GM19324 (cell line): Measurements from ENCODE around the gene CHPT1.
"Not testable (repeated sequence)": the region's sequence is repeated elsewhere in the genome, so short reads cannot be mapped to it uniquely, and the experiment has no call there.

Experiments
- ATAC-seq: cut with Tn5 transposase; IDR thresholded peaks from one replicate; pipeline ENCODE4 v1.9.1; 2021; ENCODE audit warnings: mild to moderate bottlenecking, moderate library complexity; ENCODE audit not compliant: unreplicated experiment, low FRiP score

The CHPT1 gene

DNA sequence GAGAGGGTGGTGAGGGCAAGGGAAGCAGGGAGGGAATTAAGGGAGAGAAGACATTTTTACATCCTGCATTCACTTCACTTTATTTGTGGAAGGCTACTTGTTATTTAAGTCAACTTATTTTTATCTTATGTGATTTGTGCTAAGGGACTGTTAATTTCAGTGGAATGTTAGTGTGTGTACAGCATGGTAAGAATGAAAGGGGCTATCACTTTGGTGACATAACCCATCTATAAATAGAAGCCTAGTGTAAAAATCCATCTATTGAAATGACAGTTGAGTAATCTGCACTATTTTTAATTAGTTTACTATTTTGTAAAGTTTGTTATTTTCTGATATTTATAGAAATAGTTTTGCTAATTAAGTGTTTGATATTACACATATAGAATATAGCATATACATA, 16.8 kb upstream of the CHPT1 start:
- no peak for ATAC-seq

- not testable (repeated sequence) for ATAC-seq
Measured at GRCh38 chr12:101681627-101682026, 15.8 kb upstream of the CHPT1 start.

- ATAC-seq = no peak
Measured at GRCh38 chr12:101685092-101685491, 12.3 kb upstream of the CHPT1 start.

DNA sequence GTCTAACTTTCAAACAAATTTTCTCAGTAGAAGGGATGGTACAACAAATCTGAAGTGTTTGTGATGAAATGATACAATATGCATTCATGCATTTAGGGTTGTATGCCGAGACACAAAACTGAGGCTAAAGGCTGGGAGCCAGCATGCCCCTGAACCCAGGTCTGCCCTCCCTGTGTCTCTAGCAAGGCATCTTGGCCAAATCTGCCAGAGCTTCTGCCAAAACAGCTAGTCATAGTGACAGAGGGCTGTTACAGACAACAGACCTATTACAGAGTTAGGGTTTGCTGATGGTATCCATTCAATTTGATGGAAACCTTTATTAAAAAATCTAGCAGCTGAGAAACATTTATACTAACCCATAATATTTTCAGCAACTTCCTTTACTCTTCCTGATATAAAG, 11.3 kb upstream of the CHPT1 start:
- ATAC-seq = no peak

DNA sequence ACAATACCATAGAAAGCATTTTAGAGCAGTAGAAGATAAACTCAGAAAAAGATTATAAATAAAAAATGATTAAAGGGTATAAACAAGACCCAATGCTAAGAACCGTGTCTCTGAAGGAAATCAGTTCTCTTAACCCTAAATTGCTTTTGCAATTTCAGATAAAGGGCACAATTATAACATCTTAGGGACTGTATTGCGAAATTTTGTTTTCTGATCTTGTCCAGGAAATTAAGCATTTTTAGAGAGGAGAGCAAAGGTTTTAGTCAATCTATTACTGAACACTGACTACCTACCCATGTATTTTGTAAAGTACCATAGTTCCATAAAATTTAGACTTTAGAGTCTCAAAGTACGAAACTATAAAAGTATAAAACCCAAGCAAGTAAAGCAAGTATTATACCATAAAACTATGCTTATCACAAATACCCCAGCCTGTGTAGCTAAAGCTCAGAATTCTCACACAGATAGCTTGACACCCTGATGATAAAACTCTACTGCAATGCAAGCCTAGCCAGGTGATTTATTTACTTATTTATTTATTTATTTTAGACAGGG, 6.8 kb upstream of the CHPT1 start:
- no peak for ATAC-seq

DNA sequence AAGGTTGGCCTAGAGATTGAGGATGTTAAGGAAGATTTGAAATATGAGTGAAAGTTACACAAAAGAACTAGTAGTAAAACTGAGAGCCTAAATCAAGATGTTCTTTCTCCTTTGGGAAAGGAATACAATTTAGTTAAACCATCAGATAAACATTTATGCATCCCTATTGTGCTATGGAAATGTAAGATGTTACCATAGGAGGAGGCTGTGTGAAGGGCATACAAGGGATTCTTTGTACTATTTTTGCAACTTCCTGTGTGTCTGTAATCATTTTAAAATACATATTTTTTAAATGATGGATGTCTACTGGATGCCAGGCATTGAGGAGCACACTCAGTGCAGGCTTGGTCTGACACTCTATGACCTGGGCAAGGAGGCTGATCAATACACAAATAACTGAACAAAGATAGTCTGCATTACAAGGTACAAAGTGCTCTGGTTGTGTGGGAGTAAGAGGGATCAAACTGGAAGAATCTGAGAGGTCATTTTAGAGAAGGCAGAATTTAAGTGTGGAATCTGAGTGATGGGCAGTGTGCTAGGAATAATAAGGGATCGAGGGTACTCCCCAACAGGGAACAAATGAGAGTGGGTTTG, 5.8 kb upstream of the CHPT1 start:
- no peak for ATAC-seq

DNA sequence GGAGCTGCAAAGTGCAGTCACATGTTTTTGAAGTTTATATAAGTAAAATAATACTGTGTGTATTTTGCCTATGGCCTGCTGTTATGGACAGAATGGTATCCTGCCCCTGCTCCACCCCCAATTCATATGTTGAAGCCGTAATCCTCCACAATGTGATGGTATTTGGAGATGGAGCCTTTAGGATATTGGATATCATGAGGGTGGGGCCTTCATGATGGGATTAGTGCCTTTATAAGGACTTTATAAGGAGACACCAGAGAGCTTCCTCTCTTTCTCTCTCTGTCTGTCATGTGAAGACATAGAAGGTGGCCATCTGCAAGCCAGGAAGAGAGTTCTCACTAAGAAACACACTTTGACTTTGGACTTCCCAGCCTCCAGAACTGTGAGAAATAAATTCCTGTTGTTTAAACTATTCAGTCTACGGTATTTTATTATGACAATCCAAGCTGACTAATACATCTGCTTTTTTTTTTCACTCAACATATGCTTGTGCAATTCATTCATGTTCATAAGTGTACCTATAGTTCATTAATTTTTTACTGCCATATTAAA, 3.1 kb upstream of the CHPT1 start:
- ATAC-seq = no peak

GRCh38 chr12:101694986-101695385, 2.5 kb upstream of the CHPT1 start:
- no peak for ATAC-seq

DNA sequence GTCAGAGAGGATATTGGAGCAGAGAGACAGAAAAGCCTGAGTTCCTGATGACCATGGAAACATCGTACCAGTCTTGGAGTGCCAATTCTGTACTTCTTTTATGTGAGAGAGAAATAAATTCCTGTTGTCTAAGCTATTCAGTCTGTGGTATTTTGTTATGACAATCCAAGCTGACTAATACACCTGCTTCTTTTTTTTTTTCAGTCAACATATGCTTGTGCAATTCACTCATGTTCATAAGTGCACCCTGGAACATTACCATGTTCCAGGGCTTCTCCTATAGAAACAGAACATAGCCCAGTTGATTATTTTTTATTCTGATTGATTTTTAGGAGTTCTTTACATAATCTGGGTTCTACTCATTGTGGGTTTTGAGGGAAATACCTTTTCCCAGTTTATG, 1.7 kb upstream of the CHPT1 start:
- no peak for ATAC-seq

- no peak for ATAC-seq
Measured at GRCh38 chr12:101696251-101697196, 916 bp upstream of the CHPT1 start.

- ATAC-seq = peak; percentile 33
Measured at GRCh38 chr12:101697930-101698799, 725 bp downstream of the CHPT1 start.

DNA sequence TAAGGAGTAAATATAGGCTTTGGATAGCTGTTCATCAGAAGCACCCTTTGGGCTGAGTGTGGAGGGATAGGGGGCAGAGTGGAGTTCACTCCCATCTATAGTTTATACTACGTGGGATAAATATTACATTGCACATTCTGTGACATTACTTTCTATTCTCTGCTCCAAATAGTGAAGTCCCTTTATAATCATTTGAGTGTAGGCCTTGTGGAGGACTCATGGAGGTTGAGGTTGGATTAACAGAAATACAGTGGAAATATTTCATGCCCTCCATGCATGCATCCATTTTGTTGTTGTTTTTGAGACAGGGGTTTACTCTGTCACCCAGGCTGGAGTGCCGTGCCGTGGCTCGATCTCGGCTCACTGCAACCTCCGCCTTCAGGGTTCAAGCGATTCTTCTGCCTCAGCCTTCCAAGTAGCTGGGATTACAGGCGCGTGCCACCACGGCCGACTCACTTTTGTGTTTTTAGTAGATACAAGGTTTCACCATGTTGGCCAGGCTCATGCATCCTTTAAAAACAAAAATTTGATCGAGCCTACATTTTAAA, 1.4 kb downstream of the CHPT1 start:
- no peak for ATAC-seq

DNA sequence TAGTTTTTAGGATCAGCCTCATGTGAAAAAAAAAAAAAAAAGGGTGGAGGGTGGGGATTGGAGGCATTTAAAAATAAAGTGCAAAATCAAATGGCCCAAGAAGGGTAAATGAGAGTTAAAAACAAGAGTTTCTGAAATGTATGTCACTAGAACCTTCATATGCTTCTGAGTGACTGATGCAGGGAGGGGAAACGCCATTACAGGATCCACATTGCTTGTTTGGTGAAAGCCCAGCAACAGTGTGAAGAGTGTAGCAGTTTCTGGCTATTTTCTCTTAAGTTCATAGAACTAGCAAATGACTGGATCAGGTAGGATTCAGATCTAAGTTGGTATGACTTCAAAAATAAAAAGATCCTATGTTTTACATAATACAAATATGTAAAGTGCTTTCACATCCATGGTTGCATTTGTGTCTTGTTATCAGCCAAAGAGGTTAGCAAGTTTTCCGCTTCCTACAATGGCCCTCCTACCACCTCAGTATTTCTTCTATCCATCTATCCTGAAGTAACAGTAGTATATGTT, 2.9 kb downstream of the CHPT1 start:
- ATAC-seq = no peak

DNA sequence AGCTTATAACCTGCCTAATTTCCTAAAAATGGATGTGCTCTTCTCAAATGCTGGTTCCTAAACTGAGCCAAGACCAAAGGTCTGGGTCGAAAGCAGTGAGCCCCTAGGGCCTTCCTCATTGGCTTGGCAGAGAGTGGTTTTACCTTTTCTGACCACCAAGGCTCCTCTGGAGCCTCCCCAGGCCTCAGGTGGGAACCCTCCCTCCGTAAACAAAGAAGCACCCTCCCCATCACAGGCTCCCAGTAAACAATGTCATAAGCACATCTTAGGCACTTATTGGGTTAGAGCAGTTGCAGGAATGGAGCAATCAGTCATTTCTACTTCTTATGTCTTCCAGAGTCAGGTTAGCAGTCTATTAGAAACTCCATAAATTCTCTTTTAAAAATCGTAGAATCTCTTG, 6.0 kb downstream of the CHPT1 start:
- no peak for ATAC-seq

DNA sequence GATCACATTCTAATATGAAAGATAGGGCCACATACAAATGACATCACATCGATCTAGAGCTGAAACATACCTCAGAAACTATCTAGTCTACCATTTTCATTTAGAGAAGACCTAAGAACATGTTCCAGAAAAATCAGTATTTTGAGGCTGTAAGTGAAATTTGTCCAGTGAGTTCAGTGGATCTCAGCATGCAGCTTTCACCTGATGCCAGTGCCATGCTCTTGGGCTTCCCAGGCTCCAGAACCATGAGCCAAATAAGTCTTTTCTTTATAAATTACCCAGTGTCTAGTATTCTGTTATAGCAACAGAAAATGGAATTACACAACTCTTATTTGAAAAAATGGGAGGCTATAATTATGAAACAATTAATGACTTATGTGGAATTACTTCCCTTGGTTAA, 9.0 kb downstream of the CHPT1 start:
- ATAC-seq = no peak

DNA sequence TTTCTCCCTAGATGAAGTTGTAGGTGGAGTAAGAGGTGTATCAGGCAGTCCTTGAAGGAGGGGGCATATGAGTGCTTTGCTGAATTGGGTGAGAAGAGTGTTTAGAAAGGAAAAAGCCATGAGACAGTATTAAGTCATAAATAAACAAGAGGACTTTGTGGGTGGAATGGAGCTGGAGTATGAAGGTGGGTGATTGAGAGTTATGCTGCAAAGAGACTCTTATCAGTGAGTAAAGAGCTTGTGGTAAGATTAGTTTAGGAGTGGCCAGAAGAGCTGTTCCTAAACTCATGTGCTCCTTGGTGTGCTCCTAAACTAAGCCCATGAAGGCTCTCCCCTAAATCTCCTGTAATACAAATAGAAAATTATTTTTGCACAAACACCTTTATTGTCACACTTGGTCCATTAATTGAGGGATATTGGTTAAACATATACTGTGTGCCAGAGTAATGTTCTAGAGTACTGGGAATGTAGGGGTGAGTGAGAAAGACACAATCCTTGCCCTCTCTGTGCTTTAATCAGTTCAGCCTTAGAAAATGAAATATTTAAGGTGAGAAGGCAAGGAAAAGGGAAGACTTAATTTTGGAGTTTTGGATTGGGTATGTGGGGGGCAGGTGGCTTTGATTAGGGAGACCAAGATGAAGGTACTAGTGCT, 9.8 kb downstream of the CHPT1 start:
- no peak for ATAC-seq

GRCh38 chr12:101710288-101710687, 12.8 kb downstream of the CHPT1 start:
- no peak for ATAC-seq

GRCh38 chr12:101713059-101713682, 15.7 kb downstream of the CHPT1 start:
- ATAC-seq = no peak

GRCh38 chr12:101713930-101714329, 16.5 kb downstream of the CHPT1 start:
- ATAC-seq = no peak
